ENCODE measurements around the gene C20orf204. TPM values are rescaled to one million over a fixed set of nuclear protein-coding genes. Genes with fewer than 3 reads are reported as not detected.
A peak's percentile ranks its signal among the peaks of the same experiment; 100 is the strongest.

C20orf204 gene
- total RNA-seq, 2 experiments from 2014 or later: 6.1 to 6.4 TPM

- H3K9me3 Mint-ChIP-seq: no peaks in the 10 kb centered on the region
- no peaks in the 10 kb centered on the region for H3K27me3 ChIP-seq (ENCODE audit: control insufficient read depth in 1 of 2, insufficient read depth in 2 of 2, low read length in 2 of 2)
- H3K9me3 ChIP-seq (ENCODE audit: control insufficient read depth in 1 of 2, insufficient read depth in 1 of 2, low read length in 2 of 2): no peaks in the 10 kb centered on the region
- no peak overlapping the region for H3K27ac ChIP-seq (ENCODE audit: low read depth in 1 of 2, low read length in 2 of 2)
- peaks cover 50% of the 10 kb centered on the region for H3K36me3 ChIP-seq (ENCODE audit: insufficient read depth, low read length)
- H3K4me3 Mint-ChIP-seq: no peak overlapping the region
- ATAC-seq (ENCODE audit: poor library complexity) (no peak), DNase-seq (no peak)
- no peaks in the 10 kb centered on the region for H3K27me3 Mint-ChIP-seq
- H3K27ac Mint-ChIP-seq: no peak overlapping the region
- H3K4me1 Mint-ChIP-seq (ENCODE audit: low read depth): peaks cover 13% of the 10 kb centered on the region
- H3K4me1 ChIP-seq (ENCODE audit: insufficient read depth, low read length): peaks cover 45% of the 10 kb centered on the region
- H3K4me3 ChIP-seq (ENCODE audit: low read length): no peak overlapping the region
- TF ChIP-seq CTCF (IDR thresholded peaks at IDR 0.05): no peak
- ChIA-PET CTCF (no interaction called here), POLR2A (no interaction called here)
- intact Hi-C loops (cut with DNase I, micrococcal nuclease): no loop called here
- H3K36me3 Mint-ChIP-seq (ENCODE audit: low read depth): peaks cover 33% of the 10 kb centered on the region
Measured at GRCh38 chr20:64074184-64074789, 38.3 kb downstream of the C20orf204 start.

GRCh38 chr20:64074963-64075362 lies 39.0 kb downstream of the C20orf204 start:
- CTCF ChIA-PET: no interaction called here
- Mint-ChIP-seq H3K27me3 (no peaks in the 10 kb centered on the region), H3K4me3 (no peak overlapping the region), H3K4me1 (ENCODE audit: low read depth) (peaks cover 13% of the 10 kb centered on the region), H3K27ac (peak overlapping the region; percentile 24), H3K9me3 (no peaks in the 10 kb centered on the region), H3K36me3 (ENCODE audit: low read depth) (peaks cover 33% of the 10 kb centered on the region)
- POLR2A ChIA-PET: interaction anchor here (3.2 kb wide), 1 partner anchor 9 kb away, joined by 13 read pairs; no protein-coding TSS in a partner anchor
- no peak for TF ChIP-seq CTCF (IDR thresholded peaks at IDR 0.05)
- intact Hi-C loops (cut with DNase I, micrococcal nuclease): loop anchor here in 1 of 2 experiments (5.0 kb wide), 1 partner anchor 33 kb away; no protein-coding TSS in a partner anchor
- Histone ChIP-seq H3K9me3 (ENCODE audit: control insufficient read depth in 1 of 2, insufficient read depth in 1 of 2, low read length in 2 of 2) (no peaks in the 10 kb centered on the region), H3K36me3 (ENCODE audit: insufficient read depth, low read length) (peaks cover 50% of the 10 kb centered on the region), H3K27ac (ENCODE audit: low read depth in 1 of 2, low read length in 2 of 2) (no peak overlapping the region), H3K4me3 (ENCODE audit: low read length) (no peak overlapping the region), H3K4me1 (ENCODE audit: insufficient read depth, low read length) (peaks cover 39% of the 10 kb centered on the region), H3K27me3 (ENCODE audit: control insufficient read depth in 1 of 2, insufficient read depth in 2 of 2, low read length in 2 of 2) (no peaks in the 10 kb centered on the region)
- DNase-seq (no peak), ATAC-seq (ENCODE audit: poor library complexity) (no peak)

GRCh38 chr20:64075556-64075955 lies 39.6 kb downstream of the C20orf204 start:
- no peaks in the 10 kb centered on the region for H3K27me3 Mint-ChIP-seq
- H3K4me3 Mint-ChIP-seq: peak overlapping the region; percentile 39
- H3K4me1 Mint-ChIP-seq (ENCODE audit: low read depth): peaks cover 18% of the 10 kb centered on the region
- ATAC-seq (ENCODE audit: poor library complexity) (no peak), DNase-seq (no peak)
- H3K36me3 Mint-ChIP-seq (ENCODE audit: low read depth): peaks cover 33% of the 10 kb centered on the region
- Histone ChIP-seq H3K27ac (ENCODE audit: low read depth in 1 of 2, low read length in 2 of 2) (no peak overlapping the region), H3K4me3 (ENCODE audit: low read length) (no peak overlapping the region), H3K9me3 (ENCODE audit: control insufficient read depth in 1 of 2, insufficient read depth in 1 of 2, low read length in 2 of 2) (no peaks in the 10 kb centered on the region), H3K27me3 (ENCODE audit: control insufficient read depth in 1 of 2, insufficient read depth in 2 of 2, low read length in 2 of 2) (no peaks in the 10 kb centered on the region), H3K4me1 (ENCODE audit: insufficient read depth, low read length) (peaks cover 39% of the 10 kb centered on the region), H3K36me3 (ENCODE audit: insufficient read depth, low read length) (peaks cover 50% of the 10 kb centered on the region)
- H3K9me3 Mint-ChIP-seq: no peaks in the 10 kb centered on the region
- no peak for TF ChIP-seq CTCF (IDR thresholded peaks at IDR 0.05)
- CTCF ChIA-PET: interaction anchor here (3.0 kb wide), 1 partner anchor 37 kb away, joined by 12 read pairs; no protein-coding TSS in a partner anchor
- intact Hi-C loops (cut with DNase I, micrococcal nuclease): loop anchor here in 1 of 2 experiments (5.0 kb wide), 1 partner anchor 33 kb away; no protein-coding TSS in a partner anchor
- peak overlapping the region; percentile 24 for H3K27ac Mint-ChIP-seq
- POLR2A ChIA-PET: interaction anchor here (1.4 to 3.2 kb wide), 2 partner anchors 9 to 95 kb away, joined by 3 to 13 read pairs; partner anchors contain the start of gene PRPF6
